Adrenal gland (tissue), 5 donors: ENCODE measurements around the gene PIP4K2B.

Source experiments
- CTCF ChIP-seq, 6 experiments: fragments of 450-650 bp in 4 of 6; fragments of 200-600 bp in 2 of 6; sonication (generic) in 1 of 6; IDR thresholded peaks; 1 replicate in 5 of 6; 2 replicates in 1 of 6; pipeline versions ENCODE4 v1.5.1 to v1.8.0; 2016 to 2021; ENCODE audit warnings: antibody characterized with exemption in 6 of 6, mild to moderate bottlenecking in 2 of 6, moderate library complexity in 1 of 6
- POLR2A ChIP-seq, 2 donors: fragments of 450-650 bp; IDR thresholded peaks; one replicate each; pipeline ENCODE4 v1.6.1; 2017; ENCODE audit warnings: antibody characterized with exemption in 2 of 2, mild to moderate bottlenecking in 2 of 2, moderate library complexity in 1 of 2
- donor health status: DM: no; HTN: no; CAD: no.

GRCh38 chr17:38783227-38783626, 16.1 kb downstream of the PIP4K2B start:
- TF ChIP-seq CTCF (IDR thresholded peaks at IDR 0.05), result no peak
- TF ChIP-seq POLR2A (IDR thresholded peaks at IDR 0.05), result no peak
